GM21423 (cell line): ENCODE data around the gene ZNF717.
"Not testable (repeated sequence)": the region's sequence is repeated elsewhere in the genome, so short reads cannot be mapped to it uniquely, and the experiment has no call there.

ENCODE experiments used
- ATAC-seq: cut with Tn5 transposase; IDR thresholded peaks from one replicate; pipeline ENCODE4 v1.9.1; 2021; ENCODE audit warnings: mild to moderate bottlenecking, moderate library complexity; ENCODE audit not compliant: unreplicated experiment

Gene ZNF717

GRCh38 chr3:75785081-75785755 is at the start of gene ZNF717:
ZNF717 (minus strand) TSS chr3:75785549; CDS start chr3:75783362, 2,187 bp downstream.
- ATAC-seq, result peak; percentile 58

DNA sequence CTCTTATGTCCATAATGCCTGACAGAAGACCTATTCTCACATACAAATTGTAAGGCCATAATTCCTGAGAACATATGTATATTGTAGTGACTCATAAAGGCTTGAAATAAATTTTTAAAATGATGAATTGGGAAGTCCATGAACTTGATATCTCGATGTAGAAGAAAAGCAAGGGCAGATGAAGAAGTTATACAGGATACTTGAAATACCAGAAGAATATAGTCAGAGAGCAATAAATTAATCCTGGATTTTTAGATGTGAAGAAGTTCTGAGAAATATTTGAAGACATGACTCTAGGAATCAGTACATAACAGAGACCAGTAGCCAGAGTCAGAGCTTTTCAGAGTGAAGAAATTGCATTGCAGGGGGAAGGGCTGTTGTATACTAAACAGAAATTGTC is 45.7 kb upstream of the ZNF717 start:
- not testable (repeated sequence) for ATAC-seq

GRCh38 chr3:75818019-75818418 is 32.7 kb upstream of the ZNF717 start:
- not testable (repeated sequence) for ATAC-seq

DNA sequence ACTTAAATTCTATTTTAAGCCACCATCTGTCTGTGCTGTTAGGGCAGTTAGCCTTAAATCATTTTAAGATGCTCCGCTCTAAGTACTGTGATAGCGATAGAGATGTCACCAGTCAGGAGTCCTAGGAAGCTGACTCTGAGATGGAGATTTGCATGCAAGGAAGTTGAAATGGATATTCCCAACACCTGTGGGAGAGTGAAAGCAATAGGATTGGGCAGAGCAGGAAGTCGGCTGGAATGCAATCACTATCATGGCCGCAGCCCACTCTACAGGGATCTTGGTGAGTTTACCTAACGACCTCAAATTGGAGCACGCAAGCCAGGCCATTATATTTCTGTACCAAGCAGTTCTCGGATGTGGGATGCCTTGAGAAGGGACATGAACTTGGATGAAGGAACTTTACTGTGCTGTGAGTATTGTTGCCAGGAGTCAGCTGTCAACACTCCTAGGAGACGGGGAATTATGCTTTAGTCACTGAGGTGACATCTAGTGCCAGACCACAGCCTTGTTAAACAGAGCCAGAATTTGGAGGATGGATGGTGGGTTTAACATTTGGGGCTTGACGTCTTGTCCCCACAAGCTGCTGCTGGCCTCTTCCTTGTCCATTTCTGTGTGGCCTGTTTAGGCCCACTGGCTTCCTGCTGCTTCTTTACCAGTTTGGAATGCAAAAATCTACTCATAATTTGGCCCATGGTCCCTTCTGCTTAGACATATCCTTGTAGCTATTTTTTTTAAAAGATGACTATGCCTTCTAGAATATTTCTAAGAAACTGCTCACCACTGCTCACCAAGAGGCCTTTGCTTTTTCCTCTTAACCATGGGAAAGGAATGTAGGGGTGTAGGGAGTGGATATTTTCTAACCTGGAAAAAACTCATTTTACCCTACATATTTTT is 31.2 kb upstream of the ZNF717 start:
- not testable (repeated sequence) for ATAC-seq

DNA sequence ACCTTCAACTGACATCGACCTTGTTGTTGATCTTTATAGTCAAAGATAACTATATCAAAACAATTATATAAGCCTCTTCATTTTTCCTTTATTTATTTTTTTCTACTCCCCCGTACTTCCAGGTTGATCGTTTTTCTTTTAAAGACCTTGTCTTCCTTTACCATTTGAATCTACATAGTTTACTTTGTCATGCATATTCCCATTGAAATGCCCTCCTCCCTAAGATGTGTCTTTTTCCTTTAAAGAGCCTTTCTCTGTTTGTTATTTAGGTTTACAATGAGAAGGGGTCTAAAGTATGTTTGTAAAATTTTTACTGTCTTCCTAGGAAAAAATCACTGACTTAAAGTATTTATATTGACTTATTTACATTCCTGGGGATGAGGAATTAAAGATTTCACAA is 29.4 kb upstream of the ZNF717 start:
- ATAC-seq, result no peak

DNA sequence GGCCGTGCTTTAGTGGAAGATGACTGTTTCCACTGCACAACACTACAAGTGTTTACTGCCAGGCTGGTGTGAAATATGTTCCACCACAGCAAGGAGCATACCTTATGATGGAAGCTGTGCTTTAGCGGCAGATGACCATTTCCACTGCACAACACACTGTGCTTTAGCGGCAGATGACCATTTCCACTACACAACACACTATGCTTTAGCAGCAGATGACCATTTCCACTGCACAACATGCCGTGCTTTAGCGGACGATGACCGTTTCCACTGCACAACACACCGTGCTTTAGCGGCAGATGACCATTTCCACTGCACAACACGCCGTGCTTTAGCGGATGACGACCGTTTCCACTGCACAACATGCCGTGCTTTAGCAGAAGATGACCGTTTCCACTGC is 2.8 kb downstream of the ZNF717 start:
- ATAC-seq, result no peak

GRCh38 chr3:75781079-75781745 is 4.1 kb downstream of the ZNF717 start:
- ATAC-seq, result no peak

DNA sequence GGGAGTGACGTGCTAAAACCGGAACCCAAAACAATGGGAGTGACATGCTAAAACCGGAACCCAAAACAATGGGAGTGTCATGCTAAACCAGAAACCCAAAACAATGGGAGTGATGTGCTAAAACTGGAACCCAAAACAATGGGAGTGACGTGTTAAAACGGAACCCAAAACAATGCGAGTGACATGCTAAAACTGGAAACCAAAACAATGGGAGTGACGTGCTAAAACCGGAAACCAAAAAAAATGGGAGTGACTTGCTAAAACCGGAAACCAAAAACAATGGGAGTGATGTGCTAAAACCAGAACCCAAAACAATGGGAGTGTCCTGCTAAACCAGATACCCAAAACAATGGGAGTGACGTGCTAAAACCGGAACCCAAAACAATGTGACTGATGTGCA is 7.6 kb downstream of the ZNF717 start:
- ATAC-seq, result not testable (repeated sequence)

GRCh38 chr3:75771631-75772030 is 13.7 kb downstream of the ZNF717 start:
- ATAC-seq, result not testable (repeated sequence)

DNA sequence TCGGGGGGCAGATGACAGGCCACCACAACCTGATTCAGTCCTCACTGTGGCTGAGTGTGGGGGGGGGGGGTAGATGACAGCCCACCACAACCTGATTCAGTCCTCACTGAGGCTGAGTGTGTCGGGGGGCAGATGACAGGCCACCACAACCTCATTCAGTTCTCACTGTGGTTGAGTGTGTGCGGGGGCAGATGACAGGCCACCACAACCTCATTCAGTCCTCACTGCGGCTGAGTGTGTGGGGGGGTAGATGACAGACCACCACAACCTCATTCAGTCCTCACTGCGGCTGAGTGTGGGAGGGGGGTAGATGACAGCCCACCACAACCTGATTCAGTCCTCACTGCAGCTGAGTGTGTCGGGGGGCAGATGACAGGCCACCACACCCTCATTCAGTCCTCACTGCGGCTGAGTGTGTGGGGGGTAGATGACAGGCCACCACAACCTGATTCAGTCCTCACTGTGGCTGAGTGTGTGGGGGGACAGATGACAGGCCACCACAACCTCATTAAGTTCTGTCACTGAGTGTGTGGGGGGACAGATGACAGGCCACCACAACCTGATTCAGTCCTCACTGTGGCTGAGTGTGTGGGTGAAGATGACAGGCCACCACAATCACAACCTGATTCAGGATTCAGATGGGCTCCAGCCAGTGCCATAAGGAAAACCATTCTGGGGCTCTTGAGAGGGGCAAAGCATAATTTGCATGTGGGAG is 16.9 kb downstream of the ZNF717 start:
- ATAC-seq, result no peak

DNA sequence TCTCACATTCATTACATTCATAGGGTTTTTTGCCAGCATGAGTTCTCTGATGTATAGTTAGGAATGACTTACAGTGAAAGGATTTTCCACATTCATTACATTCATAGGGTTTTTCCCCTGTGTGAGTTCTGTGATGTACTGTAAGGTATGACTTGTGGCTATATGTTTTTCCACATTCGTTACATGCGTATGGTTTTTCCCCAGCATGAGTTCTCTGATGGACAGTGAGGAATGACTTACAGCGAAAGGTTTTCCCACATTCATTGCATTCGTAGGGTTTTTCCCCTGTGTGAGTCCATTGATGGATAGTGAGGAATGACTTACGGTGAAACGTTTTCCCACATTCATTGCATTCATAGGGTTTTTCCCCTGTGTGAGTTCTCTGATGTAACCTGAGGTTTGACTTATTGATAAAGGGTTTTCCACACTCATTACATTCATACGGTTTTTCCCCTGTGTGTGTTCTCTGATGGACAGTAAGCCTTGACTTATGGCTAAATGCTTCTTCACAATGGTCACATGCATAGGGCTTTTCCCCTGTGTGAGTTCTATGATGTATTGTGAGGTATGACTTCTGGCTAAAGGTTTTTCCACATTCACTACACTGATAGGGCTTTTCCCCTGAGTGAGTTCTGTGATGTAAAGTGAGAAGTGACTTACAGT is 47.4 kb downstream of the ZNF717 start:
- ATAC-seq, result no peak

DNA sequence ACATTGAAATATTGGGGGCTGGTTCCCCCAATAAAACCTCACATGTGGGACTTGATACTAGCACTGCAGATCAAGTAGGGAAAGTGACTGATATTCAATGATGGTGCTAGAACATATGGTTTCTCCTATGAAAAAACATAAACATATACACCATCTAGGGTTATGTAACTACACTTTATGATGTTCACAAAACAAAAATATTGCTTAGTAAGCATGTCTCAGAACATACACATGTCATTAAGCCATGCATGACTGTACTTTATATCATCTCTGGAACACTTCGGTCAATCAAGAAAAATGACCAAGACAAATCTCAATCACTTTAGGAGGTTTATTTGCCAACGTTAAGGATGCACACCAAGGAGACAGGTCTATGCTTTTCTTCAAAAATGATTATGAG is 57.4 kb downstream of the ZNF717 start:
- no peak for ATAC-seq

GRCh38 chr3:75692061-75692460 is 93.3 kb downstream of the ZNF717 start:
- no peak for ATAC-seq

DNA sequence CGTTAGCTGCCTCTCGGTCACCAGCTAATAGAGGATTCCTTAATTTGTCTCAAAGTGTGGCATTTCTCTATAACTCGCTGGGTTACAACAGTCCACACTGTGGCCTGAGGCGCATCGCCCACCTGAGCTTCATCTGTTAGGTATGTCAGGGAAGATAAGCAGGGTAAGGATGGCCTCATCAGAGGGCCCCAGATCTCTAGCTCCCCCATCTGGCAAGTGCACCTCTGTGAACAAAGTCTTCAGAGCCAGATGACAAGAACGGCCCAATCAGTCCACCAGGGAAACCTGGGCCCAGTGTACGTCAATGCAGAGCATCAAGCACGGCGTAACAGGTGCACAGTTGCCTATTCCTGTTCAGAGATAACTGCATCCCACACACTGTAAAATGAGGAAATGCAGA is 98.0 kb downstream of the ZNF717 start:
- no peak for ATAC-seq
